HG03571 (cell line): ENCODE results near the gene ACTC1.

Source experiments
- ATAC-seq: cut with Tn5 transposase; IDR thresholded peaks from one replicate; pipeline ENCODE4 v1.9.1; 2021; ENCODE audit not compliant: unreplicated experiment

The ACTC1 gene

DNA sequence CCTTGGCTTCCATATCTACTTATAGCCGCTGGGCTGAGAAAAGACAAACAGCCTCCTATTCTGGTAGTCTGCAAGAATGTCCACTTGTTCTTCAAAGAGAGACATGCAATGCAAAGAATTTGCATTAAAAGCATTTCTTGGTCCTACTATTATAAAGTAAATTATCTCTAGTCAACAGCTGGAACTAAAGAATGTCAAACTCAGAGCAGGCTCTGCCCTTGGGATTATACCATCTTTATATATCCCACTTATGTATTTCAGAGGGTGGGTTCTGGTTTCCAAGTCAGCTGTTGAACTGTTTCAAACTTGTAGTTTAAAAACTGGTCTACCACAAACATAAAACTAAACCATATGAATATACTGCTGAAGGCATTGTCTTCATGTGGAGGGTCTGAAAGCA, 7.0 kb upstream of the ACTC1 start:
- ATAC-seq, result no peak

DNA sequence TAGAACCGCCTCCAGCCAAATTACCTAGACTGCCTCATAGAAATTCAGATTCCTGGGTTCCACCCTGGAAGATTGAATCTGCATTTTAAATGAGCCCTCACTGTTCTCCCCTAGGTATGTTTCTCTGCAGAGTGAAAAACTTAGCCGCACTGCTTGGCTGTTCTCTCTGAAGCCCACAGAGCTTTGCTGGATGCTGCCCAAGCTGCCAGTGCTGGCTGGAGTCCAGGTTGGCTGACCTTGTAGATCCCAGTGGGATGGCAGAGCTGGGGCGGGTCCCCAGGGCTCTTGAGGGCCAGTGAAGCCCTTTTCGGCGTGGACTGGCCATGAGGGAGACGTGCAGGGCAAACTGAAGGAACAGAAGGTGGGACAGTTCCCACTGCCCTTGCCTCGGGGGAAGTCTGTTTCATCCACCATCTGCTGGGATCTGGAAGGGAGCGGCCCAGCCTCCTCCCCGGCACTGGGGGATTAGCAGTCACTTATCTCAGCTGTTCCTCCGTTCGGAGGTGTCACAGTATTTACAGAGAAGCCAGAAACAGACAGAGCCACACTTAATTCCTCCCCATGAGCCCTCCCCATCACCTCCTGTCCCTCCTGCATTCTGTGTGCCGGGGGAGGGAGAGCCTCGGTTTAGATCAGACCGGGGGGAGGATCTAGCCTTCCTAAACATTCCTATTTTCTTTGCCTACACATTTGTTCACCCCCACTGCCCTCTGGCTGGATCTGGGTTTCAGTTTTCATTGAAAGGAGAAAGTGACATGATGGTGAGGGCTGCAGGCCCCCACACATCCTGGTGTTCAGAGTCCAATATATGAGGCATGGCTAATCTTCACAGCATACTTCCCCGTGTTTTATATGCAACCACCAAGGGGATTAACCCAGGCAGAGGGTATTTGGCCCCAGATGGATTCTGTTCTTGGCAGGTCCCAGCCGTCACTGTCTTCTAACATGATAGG, 4.1 kb upstream of the ACTC1 start:
- no peak for ATAC-seq

DNA sequence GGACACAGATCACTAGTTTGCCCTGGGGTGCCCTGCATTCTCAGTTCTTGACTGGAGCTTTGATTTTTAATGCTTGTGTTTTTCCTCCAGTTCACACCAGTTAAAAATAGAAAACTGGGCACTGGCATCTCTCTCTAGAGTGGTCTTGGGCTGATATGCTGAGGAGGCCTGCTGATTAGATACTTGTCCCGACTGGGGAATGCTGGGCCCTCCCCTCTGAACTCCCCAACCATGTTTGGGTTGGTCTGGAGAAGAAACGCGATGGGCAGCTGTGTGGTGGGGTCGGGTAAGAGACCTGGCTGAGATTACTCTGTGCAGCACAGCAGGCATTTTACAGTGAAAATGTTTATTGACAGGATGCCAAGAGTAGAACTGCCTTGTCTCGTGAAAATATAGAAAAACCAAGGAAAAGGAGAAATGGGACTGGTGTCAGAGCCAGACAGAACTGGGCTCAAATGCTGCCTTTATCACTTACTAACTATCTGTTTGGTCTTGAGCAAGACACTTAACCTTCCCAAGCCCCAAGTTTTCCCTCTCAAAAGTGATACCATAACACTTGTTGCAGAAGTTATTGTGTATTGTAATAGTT, 1.6 kb upstream of the ACTC1 start:
- ATAC-seq, result no peak

DNA sequence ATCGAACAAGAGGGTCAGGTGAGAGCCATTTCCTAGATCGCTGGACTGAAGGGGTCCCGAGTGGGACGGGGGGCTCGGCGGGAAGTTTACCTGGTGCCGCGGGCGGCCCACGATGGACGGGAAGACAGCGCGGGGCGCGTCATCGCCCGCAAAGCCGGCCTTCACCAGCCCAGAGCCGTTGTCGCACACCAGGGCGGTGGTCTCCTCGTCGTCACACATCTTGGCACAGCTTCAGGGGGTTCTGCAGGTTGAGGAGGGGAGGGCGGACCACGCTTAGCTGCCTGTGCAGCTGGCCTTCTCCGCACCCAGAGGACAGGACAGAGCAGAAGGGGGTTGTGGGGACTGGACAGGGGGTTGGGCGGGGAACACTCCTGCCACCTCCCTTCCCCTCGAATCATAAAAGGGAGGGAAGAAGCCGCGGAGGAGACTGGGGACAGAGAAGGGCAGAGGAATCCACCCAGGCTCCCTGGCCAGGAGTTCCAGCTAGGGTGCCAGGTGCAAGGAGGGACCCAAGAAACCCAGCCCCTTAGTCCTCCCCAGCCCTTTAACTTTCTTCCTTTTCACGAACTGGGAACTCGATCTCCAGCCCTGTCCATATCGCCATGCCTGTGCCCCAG, 651 bp downstream of the ACTC1 start:
- no peak for ATAC-seq

DNA sequence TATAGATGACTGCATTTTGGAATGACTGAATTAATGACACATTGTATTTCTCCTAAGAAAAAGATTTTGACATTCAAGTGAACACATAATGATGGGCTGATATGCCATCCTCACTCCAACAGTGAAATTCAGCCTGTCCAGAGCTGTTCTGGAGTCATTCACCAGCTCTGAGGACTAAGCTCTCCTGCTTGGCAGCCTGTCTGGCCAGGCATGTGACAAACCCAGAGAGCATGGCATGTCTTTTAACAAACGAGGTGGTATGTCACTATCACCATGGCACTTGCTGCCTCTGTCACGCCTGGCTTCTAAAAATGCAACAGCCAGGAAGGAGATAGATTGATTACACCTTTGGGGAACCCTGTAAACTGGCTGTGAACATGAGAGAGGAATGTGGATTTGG, 1.4 kb downstream of the ACTC1 start:
- ATAC-seq, result no peak

DNA sequence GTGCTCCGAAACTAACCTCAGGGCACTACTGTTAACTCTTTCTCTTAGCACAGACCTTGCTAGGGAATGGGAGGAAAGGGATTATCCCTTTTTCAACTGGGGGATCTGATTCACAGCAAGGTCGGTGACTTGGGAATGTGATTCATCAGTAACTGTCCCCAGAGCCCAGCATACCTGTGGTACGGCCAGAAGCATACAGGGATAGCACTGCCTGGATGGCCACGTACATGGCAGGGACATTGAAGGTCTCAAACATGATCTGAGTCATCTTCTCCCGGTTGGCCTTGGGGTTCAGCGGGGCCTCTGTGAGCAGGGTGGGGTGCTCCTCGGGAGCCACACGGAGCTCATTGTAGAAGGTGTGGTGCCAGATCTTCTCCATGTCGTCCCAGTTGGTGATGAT, 2.3 kb downstream of the ACTC1 start:
- ATAC-seq, result no peak

DNA sequence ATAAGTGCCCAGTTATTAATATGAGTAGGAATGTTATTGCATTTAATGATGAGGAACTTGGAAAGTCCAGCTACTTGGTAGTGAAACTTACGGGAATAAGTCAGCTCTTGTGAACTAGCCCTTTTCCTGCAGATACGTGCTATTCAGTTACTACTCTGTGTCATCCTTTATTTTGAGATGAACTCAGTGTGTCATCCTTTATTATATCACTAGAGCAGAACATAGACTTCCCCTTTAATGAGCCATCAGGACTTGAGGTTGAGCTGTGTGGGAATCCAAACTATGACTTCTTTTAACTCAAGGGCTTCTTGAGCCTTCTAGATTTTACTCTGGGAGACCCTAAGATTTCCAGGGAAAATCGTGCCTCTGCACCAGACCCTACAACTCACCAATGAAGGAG, 3.6 kb downstream of the ACTC1 start:
- no peak for ATAC-seq

DNA sequence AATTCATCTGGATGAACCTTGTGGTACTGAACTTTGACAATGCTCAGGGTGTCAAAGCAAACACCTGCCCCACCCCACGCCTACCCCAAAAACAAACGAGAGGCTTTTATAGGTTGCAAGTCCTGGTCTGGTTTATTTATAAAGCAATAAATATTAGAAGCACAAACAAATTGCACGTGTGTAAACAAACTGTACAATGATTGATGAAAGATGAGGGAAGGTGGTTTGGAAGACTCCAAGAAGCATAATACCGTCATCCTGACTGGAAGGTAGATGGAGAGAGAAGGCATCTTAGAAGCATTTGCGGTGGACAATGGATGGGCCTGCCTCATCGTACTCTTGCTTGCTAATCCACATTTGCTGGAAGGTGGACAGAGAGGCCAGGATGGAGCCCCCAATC, 5.2 kb downstream of the ACTC1 start:
- no peak for ATAC-seq

DNA sequence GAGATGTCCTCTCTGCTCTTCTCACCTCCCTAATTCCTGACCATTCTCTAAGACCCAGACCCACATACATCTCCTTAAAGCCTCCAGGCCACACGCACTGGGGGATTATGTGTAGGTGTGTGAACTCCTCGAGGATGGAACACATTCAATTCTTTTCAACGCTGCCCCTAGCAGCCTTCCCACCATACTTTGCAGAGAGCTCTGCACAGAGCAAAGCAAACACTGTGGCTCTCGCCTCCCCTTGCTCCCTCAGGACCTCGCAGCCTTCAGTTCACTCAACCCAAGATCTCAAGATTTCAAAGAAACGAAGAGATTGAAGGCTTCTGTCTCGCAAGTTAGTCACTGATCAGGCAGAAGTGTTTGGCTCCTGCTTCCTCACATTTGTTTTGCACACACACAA, 6.0 kb downstream of the ACTC1 start:
- no peak for ATAC-seq

DNA sequence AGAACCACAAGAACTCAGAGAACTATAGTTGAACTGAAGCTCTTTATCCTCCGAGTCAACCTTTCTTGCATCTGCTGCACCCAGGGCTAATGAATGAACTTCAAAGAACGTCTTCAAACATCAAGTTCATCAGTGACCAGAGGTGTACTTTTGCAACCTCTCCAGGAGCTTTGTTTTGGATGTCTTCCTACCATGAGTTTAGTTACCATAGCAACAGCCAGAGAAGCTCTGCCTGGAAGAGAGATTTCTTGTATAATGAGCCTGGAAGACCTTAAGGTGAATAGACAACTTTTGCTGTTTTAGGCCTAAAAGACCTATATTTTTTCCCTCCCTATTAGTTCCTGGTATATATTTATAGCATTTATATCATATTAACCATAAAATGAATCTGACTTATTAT, 9.1 kb downstream of the ACTC1 start:
- ATAC-seq, result no peak

DNA sequence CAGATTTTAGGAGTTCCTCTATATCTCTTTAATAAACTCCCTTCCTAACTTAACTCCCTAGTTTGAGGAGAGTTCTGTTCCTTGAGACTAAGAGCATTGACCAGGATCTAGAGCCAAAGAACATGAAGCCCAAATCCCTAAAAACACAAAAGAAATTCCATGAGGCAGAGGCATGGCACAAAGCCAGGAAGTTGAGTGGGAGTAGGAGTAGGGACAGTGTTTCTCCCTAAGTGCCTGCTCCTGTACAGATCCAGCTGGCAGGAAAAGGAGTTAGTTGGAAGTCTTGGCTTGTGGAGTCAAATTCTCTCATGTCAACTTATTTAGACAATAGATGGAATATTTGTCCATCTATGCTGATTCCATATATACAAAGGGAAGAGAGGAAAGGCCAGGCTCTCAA, 11.4 kb downstream of the ACTC1 start:
- ATAC-seq, result no peak

DNA sequence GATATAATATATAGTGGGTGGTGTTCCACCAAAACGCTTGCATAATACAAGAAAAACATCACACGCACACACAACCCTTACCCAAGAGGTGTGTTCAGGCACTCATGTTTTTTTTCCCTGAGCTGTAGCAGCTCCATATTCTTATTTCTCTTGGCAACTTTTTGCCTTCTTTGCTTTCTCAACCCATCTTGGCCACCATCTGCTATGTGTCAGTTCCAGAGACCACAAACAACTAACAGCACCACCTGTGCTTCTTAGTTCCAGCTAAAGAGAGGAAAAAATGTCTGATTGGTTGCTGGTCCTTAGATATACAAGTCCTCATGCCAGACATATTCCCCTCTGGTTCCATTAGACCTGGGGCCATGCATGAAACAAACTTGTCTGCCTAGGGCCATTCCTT, 11.9 kb downstream of the ACTC1 start:
- ATAC-seq, result no peak

DNA sequence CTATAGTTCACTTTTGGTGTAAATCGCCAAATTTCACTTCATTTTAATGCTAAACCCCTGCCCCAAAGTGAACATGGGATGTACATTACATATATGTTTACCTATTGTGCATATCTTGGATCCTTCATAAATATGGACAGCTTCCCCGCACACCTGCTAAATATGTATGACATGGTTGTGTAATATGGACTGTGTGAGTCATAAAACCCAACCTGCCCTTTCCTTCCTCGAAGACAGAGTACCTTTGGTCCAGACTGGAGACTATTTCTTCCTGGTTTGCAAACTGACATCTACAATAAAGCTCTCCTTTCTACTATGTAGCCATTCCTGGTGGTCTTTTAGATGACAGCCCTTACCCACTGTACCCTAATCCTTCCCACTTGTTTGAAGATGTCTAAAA, 12.4 kb downstream of the ACTC1 start:
- ATAC-seq, result no peak

DNA sequence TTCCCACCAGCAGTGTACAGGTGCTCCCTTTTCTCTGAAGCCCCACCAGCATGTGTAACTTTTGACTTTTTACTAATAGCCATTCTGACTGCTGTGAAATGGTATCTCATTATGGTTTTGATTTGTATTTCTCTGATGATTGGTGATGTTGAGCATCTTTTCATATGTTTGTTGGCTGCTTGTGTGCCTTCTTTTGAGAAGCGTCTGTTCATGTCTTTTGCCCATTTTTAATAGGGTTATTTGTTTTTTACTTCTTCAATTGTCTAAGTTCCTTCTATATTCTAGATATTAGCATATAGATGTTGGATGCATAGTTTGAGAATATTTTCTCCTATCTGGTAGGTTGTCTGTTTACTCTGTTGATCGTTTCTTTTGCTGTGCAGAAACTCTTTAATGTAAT, 14.6 kb downstream of the ACTC1 start:
- ATAC-seq, result no peak

DNA sequence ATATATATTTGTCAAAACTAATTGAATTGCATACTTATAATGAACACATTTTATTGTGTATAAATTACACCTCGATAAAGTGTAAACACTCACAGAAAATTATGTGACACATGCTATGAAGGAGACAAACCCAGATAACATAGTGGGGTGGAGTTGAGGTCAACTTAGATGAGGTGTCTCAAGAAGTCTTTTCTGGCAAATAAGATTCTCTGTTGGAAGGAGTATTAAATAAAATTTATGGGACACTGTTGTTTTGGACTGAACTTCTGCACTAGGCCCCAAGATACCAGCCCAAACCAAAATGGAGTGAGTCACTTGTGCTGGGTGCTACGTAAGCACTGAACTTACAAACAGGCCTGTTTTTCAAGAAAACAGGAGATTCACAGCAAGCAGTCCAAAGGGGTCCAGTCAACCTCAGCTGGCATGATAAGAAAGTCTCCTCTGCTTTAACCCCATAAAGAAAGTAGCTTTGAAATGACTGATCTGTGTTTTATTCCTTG, 18.7 kb downstream of the ACTC1 start:
- no peak for ATAC-seq

DNA sequence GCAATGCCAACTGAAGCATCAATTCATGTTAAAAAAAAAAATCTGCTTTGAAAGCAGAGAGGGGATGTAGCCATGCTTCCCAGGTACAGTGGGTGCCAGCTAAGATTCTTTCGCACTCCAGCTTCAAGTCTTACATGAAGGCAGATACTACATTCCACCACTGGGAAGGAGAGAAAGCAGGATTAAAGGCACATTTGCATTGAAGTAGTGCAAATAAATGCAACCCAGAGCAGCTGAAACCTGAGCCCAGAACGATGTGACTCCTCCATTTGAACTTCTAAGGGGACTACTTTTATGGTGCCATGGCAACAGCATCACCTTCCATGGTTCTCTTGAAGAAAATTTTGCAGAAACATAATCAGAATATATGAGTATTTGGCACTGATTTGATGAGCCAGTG, 21.4 kb downstream of the ACTC1 start:
- ATAC-seq, result no peak

DNA sequence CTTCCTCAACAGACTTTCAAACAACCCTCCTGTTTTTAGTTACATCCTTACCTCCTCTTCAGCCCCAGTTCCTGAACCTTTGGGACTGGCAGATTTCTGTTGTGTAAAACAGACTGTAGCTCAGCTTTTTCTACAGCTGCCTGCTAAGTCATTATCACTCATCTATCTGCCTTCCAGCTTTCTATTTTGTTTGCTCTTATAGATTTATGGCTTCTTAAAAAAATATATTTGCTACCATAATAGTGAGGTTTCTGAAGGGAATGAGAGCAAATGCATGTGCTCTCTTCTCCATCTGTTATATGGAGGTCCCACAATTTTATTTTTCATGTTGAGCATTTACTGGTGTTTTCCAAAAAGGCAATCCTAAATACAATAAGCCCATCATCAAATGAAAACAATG, 22.3 kb downstream of the ACTC1 start:
- no peak for ATAC-seq

DNA sequence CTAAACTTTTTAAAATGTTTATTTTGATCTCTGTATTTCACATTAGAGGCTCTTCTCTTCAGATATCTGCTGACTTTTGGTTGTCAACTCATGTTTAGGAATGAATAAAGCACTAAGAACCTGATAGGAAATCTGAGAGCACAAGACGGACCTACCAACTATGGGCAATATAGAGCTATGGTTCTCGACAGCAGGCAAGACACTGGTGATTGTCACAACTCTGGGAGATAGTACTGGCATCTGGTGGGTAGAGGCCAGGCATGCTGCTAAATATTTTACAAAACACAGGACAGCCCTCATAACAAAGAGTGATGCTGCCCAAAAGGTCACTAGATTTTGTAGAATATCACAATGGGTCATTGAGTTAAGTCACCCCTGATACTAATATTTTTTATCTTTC, 23.0 kb downstream of the ACTC1 start:
- no peak for ATAC-seq

DNA sequence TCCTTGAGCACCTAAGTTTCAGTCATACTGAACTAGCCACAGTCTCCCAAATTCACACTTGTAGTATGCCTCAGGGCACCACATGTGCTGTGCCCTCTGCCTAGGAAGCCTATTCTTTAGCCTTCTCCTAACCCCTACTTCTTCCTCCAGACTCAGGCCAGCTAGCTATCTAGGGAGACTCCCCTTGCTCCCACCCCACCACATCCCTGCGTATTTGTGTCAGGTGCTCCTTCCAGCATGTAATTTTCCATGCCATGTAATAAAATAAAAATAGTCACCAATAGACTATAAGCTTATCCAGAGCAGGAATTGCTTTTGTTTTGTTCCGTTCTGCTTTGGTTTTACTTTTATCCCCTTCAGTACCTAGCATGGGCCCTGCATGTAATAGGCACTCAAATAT, 25.6 kb downstream of the ACTC1 start:
- no peak for ATAC-seq

DNA sequence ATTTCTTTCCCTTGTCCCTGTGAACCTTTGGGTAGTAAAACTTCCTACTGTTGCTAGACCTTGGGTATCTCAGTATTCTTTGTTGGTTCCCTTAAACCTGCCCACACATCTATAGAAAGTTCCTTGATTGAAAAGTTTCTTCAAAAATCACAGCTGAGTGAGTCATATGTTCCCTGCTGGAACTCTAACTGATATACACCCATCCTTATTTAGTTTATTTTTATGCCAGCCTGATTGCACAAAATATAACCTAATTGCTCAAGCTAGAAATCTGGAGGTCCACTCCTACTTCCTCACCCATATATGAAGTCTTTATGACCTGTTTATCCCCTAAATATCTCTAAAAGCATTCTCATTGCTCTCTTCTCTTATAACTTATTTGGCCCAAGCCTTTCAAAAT, 26.8 kb downstream of the ACTC1 start:
- no peak for ATAC-seq

DNA sequence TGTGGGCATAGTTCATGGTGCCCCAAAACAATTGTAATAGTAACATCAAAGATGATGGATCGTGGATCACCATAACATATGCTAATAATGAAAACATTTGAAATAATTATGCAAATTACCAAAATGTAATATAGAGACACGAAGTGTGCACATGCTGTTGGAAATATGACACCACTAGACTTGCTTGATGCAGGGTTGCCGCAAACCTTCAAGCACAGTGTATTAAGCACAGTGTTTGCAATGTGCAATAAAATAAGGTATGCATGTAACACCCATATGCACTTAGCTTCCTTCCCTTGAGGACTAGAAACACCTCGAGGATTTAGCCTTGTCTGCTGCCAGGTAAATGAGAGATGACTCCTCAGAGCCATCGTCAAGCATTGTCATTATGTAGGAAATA, 29.6 kb downstream of the ACTC1 start:
- ATAC-seq, result no peak

DNA sequence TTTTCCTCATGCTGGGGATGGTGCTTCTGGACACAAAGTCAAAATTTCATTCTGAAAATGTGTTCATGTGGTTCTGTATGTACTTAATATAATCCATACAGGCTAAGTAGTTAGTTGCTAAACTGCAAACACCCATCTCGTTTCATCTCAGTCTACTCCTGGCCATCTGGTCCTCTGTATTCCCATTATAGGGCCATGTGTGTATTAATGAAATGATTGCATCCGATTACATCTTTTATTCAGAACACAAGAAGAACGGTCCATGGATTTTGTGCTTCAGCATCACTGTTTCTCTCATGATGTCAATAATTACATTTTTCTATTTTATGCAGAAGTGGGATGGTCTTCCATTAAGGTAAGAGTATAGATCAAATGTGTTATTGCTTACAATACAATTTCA, 34.4 kb downstream of the ACTC1 start:
- ATAC-seq, result no peak
